Activated T-helper 9 cell treated with anti-CD3 and anti-CD28 coated beads, Interleukin-2, amount 50 U/mL, for 16 hours (primary cell): Measurements from ENCODE around the gene KRT6B.
"Not testable (repeated sequence)": the region's sequence is repeated elsewhere in the genome, so short reads cannot be mapped to it uniquely, and the experiment has no call there.

Experiments used
- DNase-seq: peaks from one replicate; pipeline ENCODE4 v3.0.0-alpha.2; 2020; ENCODE audit warnings: low read depth

KRT6B gene

GRCh38 chr12:52452101-52452500 is at the start of gene KRT6B:
TSS of gene KRT6B (minus strand) at chr12:52452146. CDS start at chr12:52452078, 68 bp downstream.
- no peak for DNase-seq

GRCh38 chr12:52501490-52501889 is 49.5 kb upstream of the KRT6B start:
- no peak for DNase-seq

- not testable (repeated sequence) for DNase-seq
Observed at GRCh38 chr12:52500574-52500973, 48.6 kb upstream of the KRT6B start.

GRCh38 chr12:52499806-52500560 is 48.0 kb upstream of the KRT6B start:
- no peak for DNase-seq

- DNase-seq: no peak
Observed at GRCh38 chr12:52498946-52499345, 47.0 kb upstream of the KRT6B start.

GRCh38 chr12:52497975-52498374 is 46.0 kb upstream of the KRT6B start:
- DNase-seq: no peak

GRCh38 chr12:52496590-52497071 is 44.7 kb upstream of the KRT6B start:
- no peak for DNase-seq

GRCh38 chr12:52496054-52496453 is 44.1 kb upstream of the KRT6B start:
- DNase-seq: no peak

GRCh38 chr12:52495389-52495788 is 43.4 kb upstream of the KRT6B start:
- DNase-seq: no peak

- no peak for DNase-seq
Observed at GRCh38 chr12:52494518-52494917, 42.6 kb upstream of the KRT6B start.

- DNase-seq: no peak
Observed at GRCh38 chr12:52494100-52494499, 42.2 kb upstream of the KRT6B start.

GRCh38 chr12:52493172-52493571 is 41.2 kb upstream of the KRT6B start, which contains the start of gene KRT6A:
TSS of gene KRT6A (minus strand) at chr12:52493257. CDS start at chr12:52493188, 69 bp downstream.
- no peak for DNase-seq

GRCh38 chr12:52492405-52492804 is 40.5 kb upstream of the KRT6B start:
- DNase-seq: not testable (repeated sequence)

- not testable (repeated sequence) for DNase-seq
Observed at GRCh38 chr12:52491495-52491894, 39.5 kb upstream of the KRT6B start.

GRCh38 chr12:52488736-52489135 is 36.8 kb upstream of the KRT6B start:
- no peak for DNase-seq

GRCh38 chr12:52487744-52488443 is 35.9 kb upstream of the KRT6B start:
- DNase-seq: not testable (repeated sequence)

GRCh38 chr12:52487211-52487610 is 35.3 kb upstream of the KRT6B start:
- no peak for DNase-seq

- DNase-seq: no peak
Observed at GRCh38 chr12:52486166-52487105, 34.5 kb upstream of the KRT6B start.

- DNase-seq: no peak
Observed at GRCh38 chr12:52480073-52480472, 28.1 kb upstream of the KRT6B start.

GRCh38 chr12:52477651-52478050 is 25.7 kb upstream of the KRT6B start:
- no peak for DNase-seq

GRCh38 chr12:52474212-52474611 is 22.3 kb upstream of the KRT6B start:
- DNase-seq: no peak

- DNase-seq: no peak
Observed at GRCh38 chr12:52473768-52474167, 21.8 kb upstream of the KRT6B start, which contains the start of gene KRT6C. TSS of gene KRT6C (minus strand) at chr12:52473805. CDS start at chr12:52473737, 68 bp downstream.
